Inferior parietal cortex (tissue), 1 donor: Measurements from ENCODE around the gene ITGAD.

Experiments used
- DNase-seq: peaks from one replicate; pipeline ENCODE4 v3.0.0-alpha.2; 2016; ENCODE audit errors: extremely low spot score

Gene ITGAD

DNA sequence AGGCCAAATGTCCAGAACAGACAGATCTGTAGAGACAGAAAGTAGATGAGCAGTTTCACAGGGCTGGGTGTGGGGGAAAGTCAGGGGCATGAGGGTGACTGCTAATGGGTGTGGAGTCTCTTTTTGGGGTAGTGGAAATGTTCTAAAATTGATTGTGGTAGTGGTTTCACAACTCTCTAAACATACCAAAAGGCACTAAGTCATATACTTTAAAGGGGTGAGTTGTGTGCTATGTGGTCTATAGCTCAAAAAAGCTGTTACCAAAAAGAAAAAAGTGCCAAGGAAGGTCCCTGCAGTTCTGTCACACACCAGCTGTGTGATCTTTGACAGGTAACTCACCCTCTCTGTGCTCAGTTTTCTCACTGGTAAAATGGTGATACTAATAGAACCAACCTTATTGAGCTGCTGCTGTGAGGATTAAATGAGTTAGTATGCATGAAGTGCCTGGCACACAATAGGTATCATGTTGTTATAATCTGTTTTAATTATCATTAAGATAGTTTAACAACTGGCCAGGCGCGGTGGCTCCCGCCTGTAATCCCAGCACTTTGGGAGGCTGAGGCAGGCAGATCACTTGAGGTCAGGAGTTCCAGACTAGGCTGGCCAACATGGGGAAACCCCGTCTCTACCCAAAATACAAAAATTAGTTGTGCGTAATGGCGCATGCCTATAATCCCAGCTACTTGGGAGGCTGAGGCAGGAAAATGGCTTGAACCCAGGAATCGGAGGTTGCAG lies 27.8 kb upstream of the ITGAD start:
- DNase-seq, result no peak

DNA sequence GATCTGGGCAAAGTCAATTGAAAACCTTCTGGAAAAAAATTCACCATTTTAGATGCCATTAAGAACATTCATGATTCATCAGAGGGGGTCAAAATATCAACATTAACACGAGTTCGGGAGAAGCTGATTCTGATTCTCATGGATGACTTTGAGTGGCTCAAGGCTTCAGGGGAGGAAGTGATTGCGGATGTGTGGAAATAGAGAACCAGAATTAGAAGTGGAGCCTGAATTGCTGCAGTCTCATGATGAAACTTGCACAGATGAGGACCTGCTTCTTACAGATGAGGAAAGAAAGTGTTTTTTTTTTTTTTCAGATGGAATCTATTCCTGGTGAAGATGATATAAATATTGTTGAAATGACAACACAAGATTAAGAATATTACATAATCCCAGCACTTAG lies 25.3 kb upstream of the ITGAD start:
- DNase-seq, result no peak

DNA sequence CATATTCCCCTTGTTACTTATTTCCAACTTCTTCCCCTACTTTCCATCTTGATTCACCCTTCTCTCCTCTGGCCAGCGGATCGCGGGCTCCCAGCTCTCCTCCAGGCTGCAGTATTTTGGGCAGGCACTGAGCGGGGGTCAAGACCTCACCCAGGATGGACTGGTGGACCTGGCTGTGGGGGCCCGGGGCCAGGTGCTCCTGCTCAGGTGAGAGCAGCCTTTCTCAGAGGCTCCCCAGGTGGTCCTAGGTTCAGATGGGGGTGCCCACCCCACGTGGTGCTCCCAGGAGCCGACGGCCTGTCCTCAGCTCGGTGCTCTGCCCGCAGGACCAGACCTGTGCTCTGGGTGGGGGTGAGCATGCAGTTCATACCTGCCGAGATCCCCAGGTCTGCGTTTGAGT lies 22.1 kb upstream of the ITGAD start:
- no peak for DNase-seq

DNA sequence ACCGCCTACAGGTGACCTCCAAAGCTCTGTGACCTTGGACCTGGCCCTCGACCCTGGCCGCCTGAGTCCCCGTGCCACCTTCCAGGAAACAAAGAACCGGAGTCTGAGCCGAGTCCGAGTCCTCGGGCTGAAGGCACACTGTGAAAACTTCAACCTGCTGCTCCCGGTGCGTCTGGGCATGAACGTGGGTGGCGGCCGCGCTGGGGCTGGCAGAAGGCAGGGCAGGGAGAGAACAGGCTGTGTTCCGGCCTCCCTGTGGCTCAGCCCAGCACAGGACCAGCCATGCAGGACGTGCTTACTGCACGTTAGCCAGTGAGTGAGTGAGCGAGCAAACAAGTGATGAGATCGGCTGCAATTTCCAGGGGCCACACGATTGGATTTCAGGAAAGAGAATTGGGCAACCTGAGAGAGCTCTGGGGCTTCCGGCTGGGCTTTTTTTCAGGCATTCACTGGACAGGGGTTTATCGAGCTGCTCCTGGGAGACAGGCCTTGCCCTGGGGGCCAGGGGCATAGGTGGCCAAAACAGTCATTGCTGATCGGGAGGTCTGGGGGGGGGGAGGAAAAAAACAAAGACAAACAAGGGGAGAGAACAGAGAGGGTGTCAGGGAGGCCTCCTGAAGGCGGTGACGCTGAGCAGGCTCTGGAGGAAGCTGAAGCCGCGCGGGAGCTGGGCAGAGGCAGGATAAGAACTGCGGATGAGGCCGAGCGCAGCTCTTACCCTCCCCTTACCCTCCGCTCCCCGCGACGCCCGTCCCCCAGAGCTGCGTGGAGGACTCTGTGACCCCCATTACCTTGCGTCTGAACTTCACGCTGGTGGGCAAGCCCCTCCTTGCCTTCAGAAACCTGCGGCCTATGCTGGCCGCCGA lies 21.3 kb upstream of the ITGAD start:
- no peak for DNase-seq

DNA sequence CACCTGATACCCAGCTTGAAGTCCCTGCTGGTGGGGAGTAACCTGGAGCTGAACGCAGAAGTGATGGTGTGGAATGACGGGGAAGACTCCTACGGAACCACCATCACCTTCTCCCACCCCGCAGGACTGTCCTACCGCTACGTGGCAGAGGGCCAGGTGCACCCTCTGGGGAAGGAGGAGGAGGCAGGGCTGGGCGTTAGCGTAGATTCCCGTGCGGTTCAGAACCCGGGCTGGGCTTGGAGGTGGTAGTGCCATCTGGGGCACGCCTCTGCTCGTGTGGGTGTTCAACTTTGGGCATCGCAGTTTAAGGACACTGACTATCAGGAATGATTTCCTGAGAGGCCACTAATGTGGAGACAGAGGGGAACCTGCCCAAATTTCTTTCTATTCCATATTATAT lies 19.9 kb upstream of the ITGAD start:
- no peak for DNase-seq

DNA sequence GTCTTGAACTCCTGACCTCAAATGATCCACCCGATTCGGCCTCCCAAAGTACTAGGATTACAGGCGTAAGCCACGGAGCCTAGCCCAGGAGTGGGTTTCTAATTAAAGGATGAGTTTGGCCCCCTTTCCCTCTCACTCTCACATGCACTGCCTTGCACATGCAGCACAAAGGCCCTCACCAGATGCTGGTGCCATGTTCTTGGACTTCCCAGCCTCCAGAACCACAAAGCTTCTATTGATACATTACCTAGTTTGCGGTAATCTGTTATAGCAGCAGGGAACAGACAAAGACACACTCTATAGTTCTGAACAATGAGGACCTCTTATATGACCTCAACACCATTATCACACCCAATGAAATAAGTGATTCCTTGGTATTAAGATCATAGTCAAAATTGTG lies 17.9 kb upstream of the ITGAD start:
- DNase-seq, result no peak

DNA sequence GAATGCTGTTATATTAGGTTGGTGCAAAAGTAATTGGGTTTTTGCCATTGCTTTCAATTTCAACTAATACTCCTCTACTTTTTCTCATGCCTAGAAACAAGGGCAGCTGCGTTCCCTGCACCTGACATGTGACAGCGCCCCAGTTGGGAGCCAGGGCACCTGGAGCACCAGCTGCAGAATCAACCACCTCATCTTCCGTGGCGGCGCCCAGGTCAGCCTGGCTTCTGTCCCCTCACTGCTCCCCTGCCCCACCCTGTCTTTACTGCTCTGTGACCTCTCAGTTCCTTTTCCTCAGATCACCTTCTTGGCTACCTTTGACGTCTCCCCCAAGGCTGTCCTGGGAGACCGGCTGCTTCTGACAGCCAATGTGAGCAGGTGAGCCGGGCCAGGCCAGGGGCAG lies 16.4 kb upstream of the ITGAD start:
- DNase-seq, result no peak

DNA sequence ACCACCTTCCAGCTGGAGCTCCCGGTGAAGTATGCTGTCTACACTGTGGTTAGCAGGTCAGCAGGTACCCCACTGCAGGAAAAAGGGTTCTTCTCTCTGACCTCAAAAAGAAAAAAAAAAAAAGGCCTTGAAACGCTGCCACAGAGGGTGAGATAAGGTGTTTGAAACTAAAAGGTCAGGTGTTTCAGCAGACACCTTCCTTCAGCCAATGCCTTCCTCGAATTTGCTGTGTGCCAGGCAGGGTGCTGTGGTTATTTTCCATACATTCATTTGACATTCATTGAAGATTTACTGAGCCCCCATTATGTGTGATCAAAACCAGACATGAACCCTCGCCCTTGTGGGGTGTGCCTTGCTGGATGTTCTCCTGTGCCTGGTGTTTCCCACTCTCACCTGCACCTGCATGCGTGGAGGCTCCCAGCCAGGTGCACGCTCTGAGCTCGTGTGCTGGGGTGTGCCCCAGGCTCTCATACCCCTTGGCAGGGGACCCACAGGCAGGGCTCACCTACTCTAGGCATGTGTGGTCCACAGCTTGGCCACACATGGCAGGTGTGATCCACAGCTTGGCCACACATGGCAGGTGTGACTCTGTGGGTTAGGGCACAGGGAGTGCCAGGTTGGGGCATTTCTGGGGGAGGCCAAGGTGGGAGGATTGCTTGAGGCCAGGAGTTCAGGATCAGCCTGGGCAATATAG lies 15.8 kb upstream of the ITGAD start:
- no peak for DNase-seq

DNA sequence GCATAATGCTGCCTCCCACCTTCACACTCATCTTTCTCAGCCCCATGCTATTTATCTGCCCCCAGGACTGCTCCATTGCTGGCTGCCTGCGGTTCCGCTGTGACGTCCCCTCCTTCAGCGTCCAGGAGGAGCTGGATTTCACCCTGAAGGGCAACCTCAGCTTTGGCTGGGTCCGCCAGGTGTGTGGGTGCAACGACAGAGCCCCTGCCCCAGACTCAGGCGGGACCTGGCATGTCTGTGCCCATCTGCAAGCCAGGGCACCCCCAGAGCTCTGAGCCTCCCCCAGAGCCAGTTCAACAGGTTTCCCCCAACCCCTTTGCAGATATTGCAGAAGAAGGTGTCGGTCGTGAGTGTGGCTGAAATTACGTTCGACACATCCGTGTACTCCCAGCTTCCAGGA lies 12.9 kb upstream of the ITGAD start:
- DNase-seq, result no peak

DNA sequence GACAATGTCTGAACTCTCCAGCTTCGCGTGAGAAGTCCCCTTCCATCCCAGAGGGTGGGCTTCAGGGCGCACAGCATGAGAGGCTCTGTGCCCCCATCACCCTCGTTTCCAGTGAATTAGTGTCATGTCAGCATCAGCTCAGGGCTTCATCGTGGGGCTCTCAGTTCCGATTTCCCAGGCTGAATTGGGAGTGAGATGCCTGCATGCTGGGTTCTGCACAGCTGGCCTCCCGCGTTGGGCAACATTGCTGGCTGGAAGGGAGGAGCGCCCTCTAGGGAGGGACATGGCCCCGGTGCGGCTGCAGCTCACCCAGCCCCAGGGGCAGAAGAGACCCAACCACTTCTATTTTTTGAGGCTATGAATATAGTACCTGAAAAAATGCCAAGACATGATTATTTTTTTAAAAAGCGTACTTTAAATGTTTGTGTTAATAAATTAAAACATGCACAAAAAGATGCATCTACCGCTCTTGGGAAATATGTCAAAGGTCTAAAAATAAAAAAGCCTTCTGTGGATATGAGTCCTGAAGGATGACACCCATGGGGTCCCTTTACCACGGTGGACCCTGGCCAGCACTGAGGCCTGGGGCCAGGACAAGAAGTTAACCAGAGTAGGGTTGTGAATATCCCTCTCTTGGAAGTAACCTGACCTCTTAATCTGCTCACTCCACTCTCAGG lies 10.5 kb upstream of the ITGAD start:
- no peak for DNase-seq

DNA sequence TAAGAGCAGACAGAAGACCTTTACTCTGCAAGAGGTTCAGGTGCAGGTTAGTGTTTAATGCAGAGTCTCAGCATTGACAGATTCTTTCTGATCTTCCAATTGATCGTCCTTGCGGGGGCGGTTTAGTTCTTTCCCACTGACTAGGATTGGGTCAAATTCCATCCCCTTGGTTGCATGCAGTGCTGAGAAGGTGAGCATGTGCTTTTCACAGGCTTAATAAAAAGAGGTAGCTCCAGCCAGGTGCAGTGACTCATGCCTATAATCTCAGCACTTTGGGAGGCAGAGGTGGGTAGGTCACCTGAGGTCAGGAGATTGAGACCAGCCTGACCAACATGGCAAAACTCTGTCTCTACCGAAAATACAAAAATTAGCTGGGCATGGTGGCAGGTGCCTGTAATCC lies 7.5 kb upstream of the ITGAD start:
- DNase-seq, result no peak

DNA sequence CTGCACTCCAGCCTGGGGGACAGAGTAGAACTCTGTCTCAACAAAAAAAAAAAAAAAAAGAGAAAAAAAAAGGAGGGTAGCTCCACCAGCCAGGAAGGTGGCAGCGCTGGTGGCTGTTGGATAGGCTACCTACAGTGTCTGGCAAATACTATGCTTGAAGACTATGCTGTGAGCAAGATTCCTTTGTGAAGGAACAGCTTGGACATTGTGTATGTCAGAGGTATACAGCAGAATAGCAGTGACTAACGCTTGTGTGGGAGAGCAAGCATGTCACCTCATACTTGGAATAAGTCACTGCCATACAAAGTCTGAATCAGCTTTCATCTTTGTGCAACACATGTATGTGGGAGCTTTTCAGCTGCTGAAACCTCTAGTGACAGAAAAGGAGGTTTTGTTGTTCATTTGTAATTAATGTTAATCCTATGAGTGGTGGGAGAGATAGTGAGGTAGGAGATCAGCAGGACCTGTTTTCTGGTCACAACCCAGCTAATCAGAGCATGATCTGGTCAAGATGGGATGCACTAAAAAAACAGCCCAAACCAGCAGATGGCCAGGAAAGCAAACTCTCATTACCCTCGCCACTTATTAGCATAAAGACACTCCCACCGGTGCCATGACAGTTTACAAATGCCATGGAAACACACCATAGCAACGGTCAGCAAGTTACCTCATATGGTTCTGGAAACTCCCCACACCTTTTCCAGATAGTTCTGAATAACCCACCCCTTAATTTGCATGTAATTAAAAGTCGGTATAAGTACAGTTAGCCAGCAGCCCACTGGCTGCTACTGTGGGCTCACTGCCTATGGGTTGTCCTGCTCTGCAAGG lies 6.8 kb upstream of the ITGAD start:
- peak; percentile 36 for DNase-seq

DNA sequence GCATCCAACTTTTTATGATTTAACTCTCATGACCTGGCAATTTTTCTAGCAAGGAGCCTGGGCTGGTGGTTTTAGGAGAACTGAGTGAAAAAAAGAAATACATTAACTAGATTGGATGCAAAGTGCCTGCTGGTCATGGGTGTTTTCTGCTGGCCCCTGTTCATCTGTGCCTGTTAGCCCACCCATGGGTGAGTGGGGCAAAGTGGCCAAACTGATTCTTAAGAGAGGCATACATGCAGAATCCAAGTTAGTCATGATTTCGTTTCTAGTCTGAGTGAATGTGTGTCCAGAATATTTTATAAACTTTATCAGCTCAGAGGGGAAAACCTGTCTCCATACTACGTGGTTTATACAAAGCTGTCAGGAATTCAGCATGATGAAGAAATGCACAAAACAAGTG lies 4.6 kb upstream of the ITGAD start:
- no peak for DNase-seq

DNA sequence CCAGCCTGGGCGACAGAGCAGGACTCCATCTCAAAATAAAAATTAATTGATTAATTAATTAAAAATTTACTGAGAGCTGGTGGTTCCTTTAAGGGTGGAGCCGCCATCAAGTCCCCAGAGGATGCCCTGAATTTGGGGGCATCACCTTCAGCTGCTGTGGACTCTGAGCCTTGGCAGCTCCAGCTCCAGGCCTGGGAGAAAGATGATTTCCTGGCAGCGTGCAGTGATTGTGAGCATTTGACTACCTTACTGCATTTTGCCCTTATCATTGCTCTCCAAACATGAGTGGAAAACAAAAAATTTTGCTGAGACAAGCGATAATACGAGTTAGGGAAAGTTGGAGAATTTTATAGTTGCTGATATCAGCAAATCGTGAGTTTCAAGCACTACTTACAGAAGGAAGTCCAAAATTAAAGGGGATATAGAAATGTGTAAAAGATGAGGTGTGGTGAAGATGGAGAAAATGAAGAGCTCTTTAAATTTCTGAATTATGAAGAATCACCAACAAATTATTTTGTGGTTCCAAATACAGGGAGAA lies 2.6 kb upstream of the ITGAD start:
- DNase-seq, result no peak

DNA sequence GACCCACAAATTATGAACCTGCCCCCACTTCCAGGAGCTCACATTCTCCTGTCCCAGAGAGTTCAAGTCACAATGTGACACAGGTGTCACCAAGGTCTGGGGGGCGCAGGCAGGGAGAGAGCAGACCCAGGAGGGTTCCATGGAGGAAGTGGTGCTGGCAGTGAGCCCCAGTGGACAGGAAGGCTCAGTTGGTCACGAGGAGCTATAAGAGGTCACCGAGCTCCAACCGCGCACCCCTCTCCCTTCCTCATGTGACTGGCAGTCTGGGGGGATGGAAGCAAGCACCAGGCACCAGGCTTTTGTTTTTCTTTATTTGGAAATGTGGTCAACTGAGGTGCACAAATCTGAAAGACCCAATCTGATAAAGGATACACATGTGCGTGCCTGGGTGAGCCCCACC lies 2.5 kb downstream of the ITGAD start:
- no peak for DNase-seq

DNA sequence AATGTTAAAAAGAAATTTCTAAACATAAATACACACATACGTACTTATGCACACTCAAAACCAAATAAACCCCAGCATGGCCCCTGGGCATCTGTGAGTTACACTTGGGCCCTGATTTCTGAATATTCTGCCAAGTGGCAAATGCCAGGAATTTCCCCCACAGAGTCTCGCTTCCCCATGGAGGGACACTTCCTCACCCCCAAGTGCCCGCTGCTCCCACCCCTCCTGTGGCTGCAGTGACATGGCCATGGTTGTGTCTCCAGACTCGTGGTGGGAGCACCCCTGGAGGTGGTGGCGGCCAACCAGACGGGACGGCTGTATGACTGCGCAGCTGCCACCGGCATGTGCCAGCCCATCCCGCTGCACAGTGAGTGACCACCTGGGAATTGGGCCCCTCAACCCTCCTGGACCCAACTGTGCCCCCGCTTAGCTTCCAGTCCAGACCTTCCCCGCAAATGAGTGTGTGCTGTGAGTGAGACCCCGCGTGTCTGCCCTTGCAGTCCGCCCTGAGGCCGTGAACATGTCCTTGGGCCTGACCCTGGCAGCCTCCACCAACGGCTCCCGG lies 4.0 kb downstream of the ITGAD start:
- no peak for DNase-seq

DNA sequence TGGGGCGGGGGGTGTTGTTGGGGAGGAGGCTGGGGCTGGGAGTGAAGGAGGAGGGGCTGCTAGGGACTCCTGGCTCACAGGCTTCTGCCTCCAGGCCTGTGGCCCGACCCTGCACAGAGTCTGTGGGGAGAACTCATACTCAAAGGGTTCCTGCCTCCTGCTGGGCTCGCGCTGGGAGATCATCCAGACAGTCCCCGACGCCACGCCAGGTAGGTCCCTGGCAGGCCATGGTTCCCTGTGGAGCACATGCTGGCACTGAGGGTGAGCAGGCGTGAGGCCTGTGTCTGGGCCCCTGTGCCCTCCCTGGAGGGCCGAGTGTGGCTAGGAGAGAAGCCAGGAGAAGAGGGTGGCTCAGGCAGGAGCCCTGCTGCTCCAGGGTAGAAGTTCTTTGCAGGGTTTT lies 4.6 kb downstream of the ITGAD start:
- DNase-seq, result no peak

DNA sequence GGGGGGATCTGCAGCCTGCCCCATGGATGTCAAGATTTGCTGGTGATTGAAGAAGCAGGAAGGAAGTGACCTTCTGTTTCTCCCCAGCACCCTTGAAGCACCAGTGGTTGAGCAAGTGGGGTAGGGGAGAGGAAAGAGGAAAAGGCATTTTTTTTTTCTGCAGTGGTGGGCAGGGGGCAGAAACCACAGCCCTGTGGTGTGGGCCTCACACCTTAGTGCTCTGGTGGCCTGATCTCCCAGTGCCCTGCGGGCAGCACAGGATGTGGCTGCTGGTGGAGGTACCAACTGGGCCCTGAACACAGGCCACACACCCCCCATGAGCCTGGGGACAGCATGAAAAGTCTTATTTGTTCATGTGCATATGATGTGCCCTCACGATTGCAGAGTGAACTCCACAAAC lies 7.1 kb downstream of the ITGAD start:
- DNase-seq, result no peak

DNA sequence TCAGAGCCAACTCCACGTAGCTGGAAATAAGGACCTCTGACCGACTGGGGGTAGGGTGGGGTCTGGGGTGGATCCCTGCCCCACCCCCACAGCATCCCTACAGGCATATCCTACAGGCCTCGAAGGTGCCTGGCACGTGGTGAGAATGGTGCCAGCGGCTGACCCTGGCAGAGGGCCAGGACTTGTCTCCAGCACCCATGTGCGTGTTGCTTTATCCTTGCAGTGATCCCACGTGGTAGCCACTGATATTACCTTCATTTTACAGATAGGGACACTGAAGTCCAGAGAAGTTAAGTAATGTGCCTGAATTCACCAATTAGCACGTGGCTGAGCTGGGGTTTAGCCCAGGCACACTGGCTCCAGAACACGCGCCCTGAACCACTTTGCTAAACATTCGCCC lies 8.3 kb downstream of the ITGAD start:
- no peak for DNase-seq

DNA sequence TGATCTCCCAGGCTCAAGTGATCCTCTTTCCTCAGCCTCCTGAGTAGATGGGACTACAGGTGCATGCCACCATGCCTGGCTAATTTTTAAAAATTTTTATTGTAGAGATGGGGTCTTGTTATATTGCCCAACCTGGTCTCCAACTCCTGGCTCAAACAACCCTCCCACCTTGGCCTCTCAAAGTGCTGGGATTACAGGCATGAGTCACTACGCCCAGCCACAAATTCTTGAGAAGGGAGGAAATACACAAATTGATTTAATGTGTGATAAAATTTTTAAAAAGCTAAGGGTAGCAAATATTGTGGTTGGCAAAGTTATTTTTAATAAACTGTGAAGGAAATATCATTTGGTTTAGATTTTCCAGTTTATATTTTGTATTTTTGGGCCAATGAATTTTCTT lies 9.6 kb downstream of the ITGAD start:
- DNase-seq, result no peak
